ENCODE data around the gene SELL.

GRCh38 chr1:169731446-169731845 lies 20.0 kb upstream of the SELL start:
- no peak for TF ChIP-seq CTCF (conservative IDR thresholded peaks at IDR 0.05; ENCODE audit: low read length)
- no peak for TF ChIP-seq EZH2phosphoT487 (IDR thresholded peaks at IDR 0.05; ENCODE audit: borderline replicate concordance, low read depth, low read length)
